ENCODE results near the gene PFDN6. TPM values are rescaled to one million over a fixed set of nuclear protein-coding genes. Genes with fewer than 3 reads are reported as not detected.
A peak's percentile ranks its signal among the peaks of the same experiment; 100 is the strongest.

The PFDN6 gene
- total RNA-seq, 2 donors from 2014 or later: 36.5 to 77.0 TPM

GRCh38 chr6:33289784-33290315 is 449 bp downstream of the PFDN6 start:
- intact Hi-C loops (cut with DNase I): no loop called here
- TF ChIP-seq CTCF (IDR thresholded peaks at IDR 0.05): no peak
- peak overlapping the region; percentile 83 for H3K27ac ChIP-seq
- DNase-seq: no peak
- H3K27me3 ChIP-seq: no peaks in the 10 kb centered on the region
- H3K4me1 ChIP-seq: peaks cover 6% of the 10 kb centered on the region
- no peaks in the 10 kb centered on the region for H3K36me3 ChIP-seq
- no peaks in the 10 kb centered on the region for H3K9me3 ChIP-seq
- H3K4me3 ChIP-seq: peak overlapping the region; percentile 89
- peak overlapping the region; percentile 88 to 96 for H3K9ac ChIP-seq (ENCODE audit: low read depth in 2 of 2, low read length in 2 of 2)

GRCh38 chr6:33290459-33290858 is 1.1 kb downstream of the PFDN6 start:
- Histone ChIP-seq H3K27ac (no peak overlapping the region), H3K36me3 (no peaks in the 10 kb centered on the region), H3K4me3 (no peak overlapping the region), H3K9ac (ENCODE audit: low read depth in 2 of 2, low read length in 2 of 2) (peak overlapping the region; percentile 88 to 96), H3K27me3 (no peaks in the 10 kb centered on the region), H3K4me1 (peaks cover 6% of the 10 kb centered on the region), H3K9me3 (no peaks in the 10 kb centered on the region)
- no peak for TF ChIP-seq CTCF (IDR thresholded peaks at IDR 0.05)
- DNase-seq: no peak
- intact Hi-C loops (cut with DNase I): no loop called here

GRCh38 chr6:33292996-33293682 is 3.7 kb downstream of the PFDN6 start:
- TF ChIP-seq CTCF (IDR thresholded peaks at IDR 0.05): no peak
- DNase-seq: no peak

GRCh38 chr6:33294086-33294823 is 4.9 kb downstream of the PFDN6 start:
- Histone ChIP-seq H3K4me1 (peaks cover 6% of the 10 kb centered on the region), H3K36me3 (no peaks in the 10 kb centered on the region), H3K27me3 (no peaks in the 10 kb centered on the region), H3K27ac (no peak overlapping the region), H3K9ac (ENCODE audit: low read depth in 2 of 2, low read length in 2 of 2) (no peak overlapping the region), H3K4me3 (no peak overlapping the region), H3K9me3 (no peaks in the 10 kb centered on the region)
- intact Hi-C loops (cut with DNase I): no loop called here
- no peak for DNase-seq
- TF ChIP-seq CTCF (IDR thresholded peaks at IDR 0.05): no peak

More at GRCh38 chr6:33292996-33293682, 3.7 kb downstream of the PFDN6 start:
- Histone ChIP-seq H3K4me3 (no peak overlapping the region), H3K36me3 (no peaks in the 10 kb centered on the region), H3K27ac (no peak overlapping the region), H3K27me3 (no peaks in the 10 kb centered on the region), H3K9me3 (no peaks in the 10 kb centered on the region), H3K9ac (ENCODE audit: low read depth in 2 of 2, low read length in 2 of 2) (no peak overlapping the region), H3K4me1 (peaks cover 6% of the 10 kb centered on the region)
- intact Hi-C loops (cut with DNase I): no loop called here

- no peak for TF ChIP-seq CTCF (IDR thresholded peaks at IDR 0.05)
- H3K9me3 ChIP-seq: no peaks in the 10 kb centered on the region
- no peaks in the 10 kb centered on the region for H3K27me3 ChIP-seq
- H3K27ac ChIP-seq: no peak overlapping the region
- H3K4me3 ChIP-seq: no peak overlapping the region
- intact Hi-C loops (cut with DNase I): no loop called here
- no peak overlapping the region for H3K9ac ChIP-seq (ENCODE audit: low read depth in 2 of 2, low read length in 2 of 2)
- DNase-seq: no peak
- no peaks in the 10 kb centered on the region for H3K36me3 ChIP-seq
- H3K4me1 ChIP-seq: peaks cover 9% of the 10 kb centered on the region
Measured at GRCh38 chr6:33295621-33296369, 6.4 kb downstream of the PFDN6 start.

Measured in colonic mucosa (tissue), 4 donors.